Lung (tissue), 12 donors: Measurements from ENCODE around the gene CCDC8. TPM values are rescaled to one million over a fixed set of nuclear protein-coding genes. Genes with fewer than 3 reads are reported as not detected.

Source experiments
- ATAC-seq: fragments of 200-7000 bp; cut with Tn5 transposase; one replicate; pipeline ENCODE4 v1.9.1; 2020; ENCODE audit warnings: moderate number of reproducible peaks; ENCODE audit not compliant: insufficient read depth, low FRiP score
- DNase-seq, 3 donors: peaks; one replicate each; pipeline ENCODE4 v3.0.0-alpha.2; 2013 to 2017
- H3K27ac ChIP-seq, 2 donors: one replicate each; pipeline ENCODE4 v1.5.1; 2013; ENCODE audit warnings: mild to moderate bottlenecking in 2 of 2, moderate library complexity in 2 of 2, control low read depth in 1 of 2, inconsistent platforms in 1 of 2, low read depth in 1 of 2, low read length in 1 of 2
- H3K27me3 ChIP-seq, 3 donors: one replicate each; pipeline ENCODE4 v1.5.1; 2013; ENCODE audit warnings: low read length in 2 of 3; ENCODE audit not compliant: control insufficient read depth in 3 of 3, insufficient read depth in 3 of 3
- H3K36me3 ChIP-seq, 4 donors: one replicate each; pipeline ENCODE4 v1.5.1; 2013; ENCODE audit warnings: low read length in 4 of 4, mild to moderate bottlenecking in 1 of 4, moderate library complexity in 1 of 4; ENCODE audit not compliant: control insufficient read depth in 4 of 4, insufficient read depth in 4 of 4
- H3K4me1 ChIP-seq, 5 donors: one replicate each; pipeline ENCODE4 v1.5.1; 2013; ENCODE audit warnings: low read length in 5 of 5, mild to moderate bottlenecking in 2 of 5, moderate library complexity in 1 of 5; ENCODE audit not compliant: control insufficient read depth in 5 of 5, insufficient read depth in 5 of 5
- H3K4me3 ChIP-seq: one replicate; pipeline ENCODE4 v1.5.1; 2013; ENCODE audit warnings: mild to moderate bottlenecking, control low read depth, moderate library complexity
- H3K9ac ChIP-seq, 2 donors: one replicate each; pipeline ENCODE4 v1.5.1; 2013; ENCODE audit warnings: low read length in 2 of 2, control low read depth in 1 of 2; ENCODE audit not compliant: insufficient read depth in 1 of 2
- H3K9me3 ChIP-seq, 4 donors: one replicate each; pipeline ENCODE4 v1.5.1; 2013; ENCODE audit warnings: low read length in 3 of 4, mild to moderate bottlenecking in 1 of 4, moderate library complexity in 1 of 4; ENCODE audit not compliant: control insufficient read depth in 4 of 4, insufficient read depth in 3 of 4
- WGBS, 2 donors: extraction: QIAGEN DNeasy Blood & Tissue Kit; methylation state at CpG; one replicate each; pipeline ENCODE4 v1.1.7; 2013; 5-methylcytosine and 5-hydroxymethylcytosine counted together
- polyA plus RNA-seq, 2 donors: library from polyadenylated mRNA; stranded (reverse); fragments of 200-250 nt; gene quantifications; one replicate each; pipeline ENCODE4 v1.2.1, GENCODE V29; 2013
- total RNA-seq, 2 donors: library from RNA; depleted of rRNA in 1 of 2; stranded (reverse); fragments of >200 nt in 1 of 2; gene quantifications; one replicate each; pipeline ENCODE4 v1.2.1, GENCODE V29; 2014 to 2021
- TF ChIP-seq, protein P1 (sequence below): IDR thresholded peaks from 2 replicates; pipeline ENCODE4 v1.5.1; 2012; ENCODE audit warnings: mild to moderate bottlenecking; ENCODE audit errors: control extremely low read depth, extremely low read depth
- donor health status: control.
- donor health status: control.
- donor health status: Bipolar disorder and iron deficiency.
- donor health status: healthy.
- donor health status: DM: yes; HTN: yes; CAD: no.

CCDC8 gene
- total and polyA plus RNA-seq, 4 donors, result 3.9 to 45.7 (median 13.0) TPM

DNA sequence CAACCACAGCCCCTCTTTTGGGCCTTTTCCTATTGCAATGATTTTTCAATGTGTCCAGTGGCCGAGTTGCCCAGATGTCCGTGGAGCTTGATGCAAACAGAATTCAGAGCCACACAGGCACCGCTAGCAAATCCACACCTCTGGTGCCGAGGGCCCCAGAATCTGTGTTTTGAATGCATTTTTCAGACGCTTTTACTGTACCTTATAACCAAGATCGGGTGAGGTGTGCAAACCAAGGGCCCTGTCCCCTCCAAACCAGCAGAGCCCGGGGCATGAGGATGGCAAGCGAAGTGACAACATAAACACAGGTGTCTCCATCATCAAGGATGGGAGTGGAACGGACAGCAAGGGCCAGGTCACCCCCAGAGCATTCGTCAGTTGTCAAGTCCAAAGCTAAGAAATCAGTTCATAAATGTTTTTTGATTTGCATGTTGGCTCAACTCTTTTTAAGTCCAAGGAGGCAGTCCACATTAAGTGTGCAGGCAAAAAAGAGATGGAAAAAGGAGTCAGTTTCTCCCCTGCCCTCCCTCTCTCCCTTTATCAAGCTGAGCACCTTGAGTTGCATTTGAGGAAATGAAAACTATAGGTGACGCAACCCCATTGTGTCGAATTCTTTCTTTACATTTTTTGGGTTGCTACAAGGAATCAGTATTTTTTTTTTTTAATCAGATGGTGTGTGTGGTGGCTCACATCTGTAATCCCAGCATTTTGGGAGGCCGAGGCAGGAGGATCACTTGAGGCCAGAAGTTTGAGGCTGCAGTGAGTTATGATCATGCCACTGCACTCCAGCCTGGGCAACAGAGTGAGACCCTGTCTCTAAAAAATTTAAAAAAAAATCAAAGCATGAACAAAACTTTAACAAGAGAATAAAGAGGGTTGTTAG lies 2.9 kb downstream of the CCDC8 start:
- peaks cover 0 to 41% (median 21%) of the 10 kb centered on the region in 5 donors for H3K4me1 ChIP-seq
- peaks cover 0 to 13% (median 2%) of the 10 kb centered on the region in 4 donors for H3K36me3 ChIP-seq
- no peak overlapping the region for H3K27ac ChIP-seq
- ATAC-seq (no peak), DNase-seq (no peak)
- no peak overlapping the region for H3K9ac ChIP-seq
- H3K9me3 ChIP-seq, result no peaks in the 10 kb centered on the region
- no peaks in the 10 kb centered on the region for H3K27me3 ChIP-seq
- no peak overlapping the region for H3K4me3 ChIP-seq
- TF ChIP-seq, protein P1, sequence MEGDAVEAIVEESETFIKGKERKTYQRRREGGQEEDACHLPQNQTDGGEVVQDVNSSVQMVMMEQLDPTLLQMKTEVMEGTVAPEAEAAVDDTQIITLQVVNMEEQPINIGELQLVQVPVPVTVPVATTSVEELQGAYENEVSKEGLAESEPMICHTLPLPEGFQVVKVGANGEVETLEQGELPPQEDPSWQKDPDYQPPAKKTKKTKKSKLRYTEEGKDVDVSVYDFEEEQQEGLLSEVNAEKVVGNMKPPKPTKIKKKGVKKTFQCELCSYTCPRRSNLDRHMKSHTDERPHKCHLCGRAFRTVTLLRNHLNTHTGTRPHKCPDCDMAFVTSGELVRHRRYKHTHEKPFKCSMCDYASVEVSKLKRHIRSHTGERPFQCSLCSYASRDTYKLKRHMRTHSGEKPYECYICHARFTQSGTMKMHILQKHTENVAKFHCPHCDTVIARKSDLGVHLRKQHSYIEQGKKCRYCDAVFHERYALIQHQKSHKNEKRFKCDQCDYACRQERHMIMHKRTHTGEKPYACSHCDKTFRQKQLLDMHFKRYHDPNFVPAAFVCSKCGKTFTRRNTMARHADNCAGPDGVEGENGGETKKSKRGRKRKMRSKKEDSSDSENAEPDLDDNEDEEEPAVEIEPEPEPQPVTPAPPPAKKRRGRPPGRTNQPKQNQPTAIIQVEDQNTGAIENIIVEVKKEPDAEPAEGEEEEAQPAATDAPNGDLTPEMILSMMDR, result no peak
- 81 to 86% methylated on average over 13 of the region's 13 CpGs for WGBS, 2 donors

DNA sequence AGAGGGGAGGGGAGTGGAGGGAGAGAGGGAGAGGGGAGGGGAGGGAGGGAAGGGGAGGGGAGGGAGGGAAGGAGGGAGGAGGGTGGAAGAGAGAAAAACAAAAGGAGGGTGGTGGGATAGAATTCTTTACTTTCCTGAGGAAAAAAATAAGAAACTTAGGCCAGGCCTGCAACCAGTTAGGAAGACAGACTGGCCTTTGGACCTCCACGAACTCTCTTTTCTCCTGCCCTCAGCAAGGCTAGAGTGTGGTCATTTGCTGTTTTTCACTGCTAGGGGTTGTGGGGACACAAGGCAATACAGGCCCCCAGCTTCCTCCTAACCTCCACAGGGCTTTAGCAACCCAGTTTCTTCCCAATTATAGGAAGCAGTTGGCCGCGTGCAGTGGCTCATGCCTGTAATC lies 4.2 kb downstream of the CCDC8 start:
- H3K36me3 ChIP-seq, result peaks cover 0 to 13% (median 2%) of the 10 kb centered on the region in 4 donors
- H3K9me3 ChIP-seq, result peaks cover 0 to under 1% (median 0%) of the 10 kb centered on the region in 4 donors
- peaks cover 0 to 49% (median 23%) of the 10 kb centered on the region in 5 donors for H3K4me1 ChIP-seq
- 63 to 64% methylated on average over 3 of the region's 3 CpGs for WGBS, 2 donors
- no peak overlapping the region for H3K27ac ChIP-seq
- no peak overlapping the region for H3K4me3 ChIP-seq
- ATAC-seq, result no peak
- peak in 1 of 3 donors; percentile 62 for DNase-seq
- H3K9ac ChIP-seq, result no peak overlapping the region
- TF ChIP-seq, protein P1, result no peak
- H3K27me3 ChIP-seq, result no peaks in the 10 kb centered on the region

DNA sequence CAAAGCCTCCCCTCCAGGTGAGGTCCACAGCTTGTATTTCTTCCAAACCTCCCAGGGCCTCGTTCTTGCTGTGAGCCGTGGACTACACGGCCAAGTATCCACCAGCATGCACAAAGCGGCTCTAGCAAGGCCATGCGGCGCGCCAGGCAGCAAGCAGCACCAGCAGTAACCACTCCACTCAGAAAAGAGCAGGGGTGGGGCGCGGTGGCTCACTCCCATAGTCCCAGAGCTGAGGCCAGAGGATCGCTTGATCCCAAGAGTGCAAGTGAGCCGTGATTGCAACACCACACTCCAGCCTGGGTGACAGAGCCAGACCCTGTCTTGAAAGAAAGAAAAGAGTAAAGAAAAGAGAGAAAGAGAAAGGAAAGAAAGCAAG lies 4.7 kb downstream of the CCDC8 start:
- Histone ChIP-seq H3K4me3 (no peak overlapping the region), H3K4me1 (peaks cover 0 to 49% (median 21%) of the 10 kb centered on the region in 5 donors)

More for the DNA sequence above, 4.7 kb downstream of the CCDC8 start:
- WGBS, 2 donors, result 5 to 8% methylated on average over 11 of the region's 11 CpGs
- Histone ChIP-seq H3K36me3 (peaks cover 0 to 13% (median 2%) of the 10 kb centered on the region in 4 donors), H3K9ac (peak overlapping the region; percentile 37 to 44), H3K27me3 (no peaks in the 10 kb centered on the region), H3K9me3 (peaks cover 0 to 2% (median 0%) of the 10 kb centered on the region in 4 donors), H3K27ac (peak overlapping the region in 1 of 2 donors; percentile 59)
- TF ChIP-seq, protein P1, result no peak
- peak; percentile 85 to 93 (median 86) for DNase-seq
- no peak for ATAC-seq
